Neural cell (in vitro differentiated cells): ENCODE measurements around the gene OLFML2B. TPM values are rescaled to one million over a fixed set of nuclear protein-coding genes. Genes with fewer than 3 reads are reported as not detected.

ENCODE experiments used
- polyA plus RNA-seq: library from polyadenylated mRNA; depleted of rRNA; stranded (reverse); fragments of >200 nt; gene quantifications from 2 replicates; pipeline ENCODE4 v1.2.3, GENCODE V29; 2014

Gene OLFML2B
- polyA plus RNA-seq, 1 donor from 2014 or later, result 0.78 TPM

Other genes starting within 250 kb of the OLFML2B start
- 5.3 and 6.2 TPM in 2 replicates for gene NOS1AP, start 45.8 kb upstream of the OLFML2B start, polyA plus RNA-seq